ENCODE data around the gene ANKRD6.

Gene ANKRD6

GRCh38 chr6:89414215-89414614 is 18.7 kb upstream of the ANKRD6 start:
- DNase-seq, result no peak

- DNase-seq, result no peak
Measured at GRCh38 chr6:89415185-89415584, 17.8 kb upstream of the ANKRD6 start.

- DNase-seq, result no peak
Measured at GRCh38 chr6:89416796-89417195, 16.2 kb upstream of the ANKRD6 start.

- no peak for DNase-seq
Measured at GRCh38 chr6:89430201-89430962, 2.6 kb upstream of the ANKRD6 start.

GRCh38 chr6:89433252-89434149 is 549 bp downstream of the ANKRD6 start:
- DNase-seq, result peak; percentile 17 to 23

GRCh38 chr6:89434150-89434499 is 1.2 kb downstream of the ANKRD6 start:
- DNase-seq, result no peak

- DNase-seq, result no peak
Measured at GRCh38 chr6:89434954-89435353, 2.0 kb downstream of the ANKRD6 start.

- no peak for DNase-seq
Measured at GRCh38 chr6:89436226-89436625, 3.3 kb downstream of the ANKRD6 start.

GRCh38 chr6:89438248-89438647 is 5.3 kb downstream of the ANKRD6 start:
- no peak for DNase-seq

GRCh38 chr6:89439014-89439413 is 6.1 kb downstream of the ANKRD6 start:
- no peak for DNase-seq

- DNase-seq, result no peak
Measured at GRCh38 chr6:89440200-89440599, 7.2 kb downstream of the ANKRD6 start.

GRCh38 chr6:89443658-89444057 is 10.7 kb downstream of the ANKRD6 start:
- no peak for DNase-seq

- no peak for DNase-seq
Measured at GRCh38 chr6:89449193-89449592, 16.2 kb downstream of the ANKRD6 start.

GRCh38 chr6:89452281-89452680 is 19.3 kb downstream of the ANKRD6 start:
- no peak for DNase-seq

GRCh38 chr6:89454300-89454699 is 21.3 kb downstream of the ANKRD6 start:
- DNase-seq, result no peak

- no peak for DNase-seq
Measured at GRCh38 chr6:89458704-89459103, 25.8 kb downstream of the ANKRD6 start.

GRCh38 chr6:89459501-89459900 is 26.5 kb downstream of the ANKRD6 start:
- no peak for DNase-seq

GRCh38 chr6:89460713-89461112 is 27.8 kb downstream of the ANKRD6 start:
- DNase-seq, result no peak

GRCh38 chr6:89462503-89462902 is 29.6 kb downstream of the ANKRD6 start:
- DNase-seq, result no peak

GRCh38 chr6:89464295-89464694 is 31.3 kb downstream of the ANKRD6 start:
- no peak for DNase-seq

- DNase-seq, result no peak
Measured at GRCh38 chr6:89467437-89467836, 34.5 kb downstream of the ANKRD6 start.

GRCh38 chr6:89468998-89469397 is 36.0 kb downstream of the ANKRD6 start:
- no peak for DNase-seq

GRCh38 chr6:89471287-89471867 is 38.4 kb downstream of the ANKRD6 start:
- no peak for DNase-seq

GRCh38 chr6:89475101-89475500 is 42.1 kb downstream of the ANKRD6 start:
- no peak for DNase-seq
